ENCODE results near the gene TXNRD3.
"Not testable (repeated sequence)": the region's sequence is repeated elsewhere in the genome, so short reads cannot be mapped to it uniquely, and the experiment has no call there.

TXNRD3 gene

GRCh38 chr3:126638790-126639189, 16.1 kb downstream of the TXNRD3 start:
- no peak for DNase-seq

- no peak for DNase-seq
Observed at GRCh38 chr3:126636436-126636835, 18.5 kb downstream of the TXNRD3 start.

GRCh38 chr3:126634803-126635202, 20.1 kb downstream of the TXNRD3 start:
- no peak for DNase-seq

GRCh38 chr3:126630020-126630419, 24.9 kb downstream of the TXNRD3 start:
- DNase-seq: no peak

- not testable (repeated sequence) for DNase-seq
Observed at GRCh38 chr3:126625735-126626134, 29.2 kb downstream of the TXNRD3 start.

- DNase-seq: no peak
Observed at GRCh38 chr3:126622694-126623093, 32.2 kb downstream of the TXNRD3 start.

- no peak for DNase-seq
Observed at GRCh38 chr3:126621627-126622345, 33.1 kb downstream of the TXNRD3 start.

GRCh38 chr3:126621171-126621570, 33.8 kb downstream of the TXNRD3 start:
- DNase-seq: no peak

GRCh38 chr3:126620738-126621137, 34.2 kb downstream of the TXNRD3 start:
- DNase-seq: no peak

GRCh38 chr3:126618760-126619159, 36.2 kb downstream of the TXNRD3 start:
- DNase-seq: no peak

- no peak for DNase-seq
Observed at GRCh38 chr3:126618021-126618420, 36.9 kb downstream of the TXNRD3 start.

- no peak for DNase-seq
Observed at GRCh38 chr3:126617571-126617970, 37.4 kb downstream of the TXNRD3 start.

- no peak for DNase-seq
Observed at GRCh38 chr3:126616931-126617330, 38.0 kb downstream of the TXNRD3 start.

GRCh38 chr3:126613479-126614188, 41.3 kb downstream of the TXNRD3 start:
- DNase-seq: no peak

- DNase-seq: no peak
Observed at GRCh38 chr3:126612479-126613205, 42.3 kb downstream of the TXNRD3 start.

GRCh38 chr3:126609909-126610308, 45.0 kb downstream of the TXNRD3 start:
- DNase-seq: no peak

GRCh38 chr3:126607214-126607908, 47.6 kb downstream of the TXNRD3 start:
- DNase-seq: no peak

GRCh38 chr3:126606001-126606400, 48.9 kb downstream of the TXNRD3 start:
- no peak for DNase-seq

GRCh38 chr3:126604691-126605090, 50.2 kb downstream of the TXNRD3 start:
- no peak for DNase-seq

GRCh38 chr3:126599101-126599500, 55.8 kb downstream of the TXNRD3 start:
- no peak for DNase-seq

- not testable (repeated sequence) for DNase-seq
Observed at GRCh38 chr3:126595479-126595878, 59.4 kb downstream of the TXNRD3 start.

- DNase-seq: not testable (repeated sequence)
Observed at GRCh38 chr3:126591515-126591914, 63.4 kb downstream of the TXNRD3 start.

- DNase-seq: no peak
Observed at GRCh38 chr3:126582311-126582710, 72.6 kb downstream of the TXNRD3 start.
